ENCODE measurements around the gene DGKG.

DNA sequence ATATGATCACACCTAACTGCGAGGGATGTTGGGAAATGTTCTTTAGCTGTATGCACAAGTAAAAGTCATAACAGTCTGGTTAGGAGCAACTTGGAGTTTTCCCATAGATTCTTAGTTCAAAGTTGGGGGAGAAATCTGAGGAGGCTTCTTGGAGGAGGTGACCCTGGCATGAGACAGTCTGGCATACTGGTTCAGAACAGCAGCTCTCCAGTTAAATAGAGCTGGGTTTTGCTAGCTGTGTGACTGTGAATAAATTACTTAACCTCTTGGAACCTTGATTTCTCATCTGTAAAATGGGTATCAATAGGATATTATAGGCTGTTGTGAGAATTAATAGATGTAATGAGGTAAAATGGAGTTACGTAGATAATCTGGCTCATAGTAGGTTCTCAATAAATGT lies 49.1 kb upstream of the DGKG start:
- TF ChIP-seq, protein P1, sequence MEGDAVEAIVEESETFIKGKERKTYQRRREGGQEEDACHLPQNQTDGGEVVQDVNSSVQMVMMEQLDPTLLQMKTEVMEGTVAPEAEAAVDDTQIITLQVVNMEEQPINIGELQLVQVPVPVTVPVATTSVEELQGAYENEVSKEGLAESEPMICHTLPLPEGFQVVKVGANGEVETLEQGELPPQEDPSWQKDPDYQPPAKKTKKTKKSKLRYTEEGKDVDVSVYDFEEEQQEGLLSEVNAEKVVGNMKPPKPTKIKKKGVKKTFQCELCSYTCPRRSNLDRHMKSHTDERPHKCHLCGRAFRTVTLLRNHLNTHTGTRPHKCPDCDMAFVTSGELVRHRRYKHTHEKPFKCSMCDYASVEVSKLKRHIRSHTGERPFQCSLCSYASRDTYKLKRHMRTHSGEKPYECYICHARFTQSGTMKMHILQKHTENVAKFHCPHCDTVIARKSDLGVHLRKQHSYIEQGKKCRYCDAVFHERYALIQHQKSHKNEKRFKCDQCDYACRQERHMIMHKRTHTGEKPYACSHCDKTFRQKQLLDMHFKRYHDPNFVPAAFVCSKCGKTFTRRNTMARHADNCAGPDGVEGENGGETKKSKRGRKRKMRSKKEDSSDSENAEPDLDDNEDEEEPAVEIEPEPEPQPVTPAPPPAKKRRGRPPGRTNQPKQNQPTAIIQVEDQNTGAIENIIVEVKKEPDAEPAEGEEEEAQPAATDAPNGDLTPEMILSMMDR (IDR thresholded peaks at IDR 0.05): no peak
- no peak for TF ChIP-seq POLR2A (IDR thresholded peaks at IDR 0.05)

Measured in Peyer's patch (tissue), 4 donors.